Nephron progenitor cell (in vitro differentiated cells): ENCODE data around the gene DBP.
A peak's percentile ranks its signal among the peaks of the same experiment; 100 is the strongest.

ENCODE experiments used
- DNase-seq: peaks from one replicate; pipeline ENCODE4 v3.0.0; 2021
- H3K27ac Mint-ChIP-seq: 2 replicates; pipeline ENCODE4 v1.8.0; 2021; ENCODE audit warnings: mild to moderate bottlenecking, moderate library complexity, mixed read lengths
- H3K27me3 Mint-ChIP-seq: 2 replicates; pipeline ENCODE4 v1.8.0; 2021; ENCODE audit warnings: mild to moderate bottlenecking, low read depth, mixed read lengths; ENCODE audit not compliant: poor library complexity
- H3K36me3 Mint-ChIP-seq: 2 replicates; pipeline ENCODE4 v1.8.0; 2021; ENCODE audit warnings: low read depth, mixed read lengths
- H3K4me1 Mint-ChIP-seq: 2 replicates; pipeline ENCODE4 v1.8.0; 2021; ENCODE audit warnings: mixed read lengths
- H3K4me3 Mint-ChIP-seq: 2 replicates; pipeline ENCODE4 v1.8.0; 2021; ENCODE audit warnings: mild to moderate bottlenecking, moderate library complexity, mixed read lengths
- H3K9me3 Mint-ChIP-seq: 2 replicates; pipeline ENCODE4 v1.8.0; 2021; ENCODE audit warnings: mild to moderate bottlenecking, moderate library complexity, mixed read lengths
- CTCF ChIP-seq: fragments of 200-600 bp; sonication (generic); IDR thresholded peaks from 2 replicates; pipeline ENCODE4 v1.5.0; 2021; ENCODE audit warnings: antibody characterized with exemption

Gene DBP

GRCh38 chr19:48646001-48646721 lies 9.0 kb upstream of the DBP start, which contains the start of gene CA11:
Gene CA11, minus strand, starts transcription at chr19:48646187. Its CDS starts 555 bp downstream, at chr19:48645632.
- DNase-seq: peak; percentile 92
- TF ChIP-seq CTCF: peak; percentile 76
- peaks cover 32% of the 10 kb centered on the region for H3K4me1 Mint-ChIP-seq
- H3K4me3 Mint-ChIP-seq: peak within 1 kb of the TSS; percentile 92
- peak within 1 kb of the TSS; percentile 28 for H3K27ac Mint-ChIP-seq
- H3K27me3 Mint-ChIP-seq: peaks cover 9% of the 10 kb centered on the region
- H3K36me3 Mint-ChIP-seq: no peaks in the 10 kb centered on the region
- no peaks in the 10 kb centered on the region for H3K9me3 Mint-ChIP-seq

- no peak for TF ChIP-seq CTCF
- no peak for DNase-seq
- H3K4me3 Mint-ChIP-seq: peak overlapping the region; percentile 92
- H3K4me1 Mint-ChIP-seq: peaks cover 32% of the 10 kb centered on the region
- peaks cover 13% of the 10 kb centered on the region for H3K27me3 Mint-ChIP-seq
- no peaks in the 10 kb centered on the region for H3K9me3 Mint-ChIP-seq
- no peaks in the 10 kb centered on the region for H3K36me3 Mint-ChIP-seq
- peak overlapping the region; percentile 28 for H3K27ac Mint-ChIP-seq
Measured at GRCh38 chr19:48645620-48646000, 8.4 kb upstream of the DBP start.

GRCh38 chr19:48644839-48645619 lies 7.8 kb upstream of the DBP start:
- H3K4me3 Mint-ChIP-seq: peak overlapping the region; percentile 92
- no peaks in the 10 kb centered on the region for H3K36me3 Mint-ChIP-seq
- no peak for TF ChIP-seq CTCF
- peaks cover 11% of the 10 kb centered on the region for H3K27me3 Mint-ChIP-seq
- no peaks in the 10 kb centered on the region for H3K9me3 Mint-ChIP-seq
- peak; percentile 74 for DNase-seq
- H3K4me1 Mint-ChIP-seq: peaks cover 34% of the 10 kb centered on the region
- no peak overlapping the region for H3K27ac Mint-ChIP-seq

GRCh38 chr19:48644355-48644754 lies 7.2 kb upstream of the DBP start:
- Mint-ChIP-seq H3K27ac (no peak overlapping the region), H3K4me1 (peaks cover 41% of the 10 kb centered on the region), H3K27me3 (peaks cover 11% of the 10 kb centered on the region), H3K4me3 (peak overlapping the region; percentile 92), H3K36me3 (peaks cover under 1% of the 10 kb centered on the region), H3K9me3 (no peaks in the 10 kb centered on the region)
- TF ChIP-seq CTCF: no peak
- no peak for DNase-seq

- H3K27ac Mint-ChIP-seq: no peak overlapping the region
Measured at GRCh38 chr19:48642862-48643261, 5.7 kb upstream of the DBP start.

More at GRCh38 chr19:48642862-48643261, 5.7 kb upstream of the DBP start:
- no peak for TF ChIP-seq CTCF
- Mint-ChIP-seq H3K4me1 (peaks cover 48% of the 10 kb centered on the region), H3K27me3 (peaks cover 11% of the 10 kb centered on the region), H3K36me3 (peaks cover 12% of the 10 kb centered on the region), H3K9me3 (no peaks in the 10 kb centered on the region), H3K4me3 (no peak overlapping the region)
- DNase-seq: no peak
